Measurements from ENCODE around the gene SLC44A1.

SLC44A1 gene

GRCh38 chr9:105244003-105244733, at the start of gene SLC44A1:
Gene SLC44A1, plus strand, starts transcription at chr9:105244651. Its CDS starts 218 bp downstream, at chr9:105244869.
- WGBS (ENCODE audit: insufficient coverage, insufficient read length), result no CpG with 5 or more reads among the region's 63 CpGs
- H3K27me3 ChIP-seq (ENCODE audit: control insufficient read depth, insufficient read depth, low read length), result no peaks in the 10 kb centered on the region
- no peaks in the 10 kb centered on the region for H3K9me3 ChIP-seq (ENCODE audit: control insufficient read depth, insufficient read depth, low read length)
- no peak within 1 kb of the TSS for H3K27ac ChIP-seq (ENCODE audit: low read length)
- peaks cover 3% of the 10 kb centered on the region; the same call in 1 of the 2 replicates for H3K4me1 ChIP-seq (ENCODE audit: control insufficient read depth, insufficient read depth, low read length)
- peak; percentile 67 for DNase-seq (ENCODE audit: low read depth, low spot score)
- H3K36me3 ChIP-seq (ENCODE audit: control insufficient read depth, insufficient read depth, low read length), result no peaks in the 10 kb centered on the region
- H3K4me3 ChIP-seq (ENCODE audit: low read length), result peak within 1 kb of the TSS; percentile 66; the same call in 1 of the 2 replicates

GRCh38 chr9:105195259-105195658, 49.2 kb upstream of the SLC44A1 start:
- Histone ChIP-seq H3K4me1 (ENCODE audit: control insufficient read depth, insufficient read depth, low read length) (no peaks in the 10 kb centered on the region), H3K9me3 (ENCODE audit: control insufficient read depth, insufficient read depth, low read length) (no peaks in the 10 kb centered on the region), H3K4me3 (ENCODE audit: low read length) (no peak overlapping the region), H3K27ac (ENCODE audit: low read length) (no peak overlapping the region), H3K27me3 (ENCODE audit: control insufficient read depth, insufficient read depth, low read length) (no peaks in the 10 kb centered on the region), H3K36me3 (ENCODE audit: control insufficient read depth, insufficient read depth, low read length) (no peaks in the 10 kb centered on the region)
- WGBS (ENCODE audit: insufficient coverage, insufficient read length), result no CpG with 5 or more reads among the region's 2 CpGs
- DNase-seq (ENCODE audit: low read depth, low spot score), result no peak

- Histone ChIP-seq H3K9me3 (ENCODE audit: control insufficient read depth, insufficient read depth, low read length) (no peaks in the 10 kb centered on the region), H3K27me3 (ENCODE audit: control insufficient read depth, insufficient read depth, low read length) (no peaks in the 10 kb centered on the region), H3K4me1 (ENCODE audit: control insufficient read depth, insufficient read depth, low read length) (no peaks in the 10 kb centered on the region), H3K4me3 (ENCODE audit: low read length) (no peak overlapping the region), H3K36me3 (ENCODE audit: control insufficient read depth, insufficient read depth, low read length) (no peaks in the 10 kb centered on the region), H3K27ac (ENCODE audit: low read length) (no peak overlapping the region)
- no CpG with 5 or more reads among the region's 2 CpGs for WGBS (ENCODE audit: insufficient coverage, insufficient read length)
- no peak for DNase-seq (ENCODE audit: low read depth, low spot score)
Observed at GRCh38 chr9:105198023-105198422, 46.4 kb upstream of the SLC44A1 start.

GRCh38 chr9:105198865-105199264, 45.6 kb upstream of the SLC44A1 start:
- Histone ChIP-seq H3K4me3 (ENCODE audit: low read length) (no peak overlapping the region), H3K4me1 (ENCODE audit: control insufficient read depth, insufficient read depth, low read length) (no peaks in the 10 kb centered on the region), H3K27ac (ENCODE audit: low read length) (no peak overlapping the region), H3K36me3 (ENCODE audit: control insufficient read depth, insufficient read depth, low read length) (no peaks in the 10 kb centered on the region), H3K9me3 (ENCODE audit: control insufficient read depth, insufficient read depth, low read length) (no peaks in the 10 kb centered on the region), H3K27me3 (ENCODE audit: control insufficient read depth, insufficient read depth, low read length) (no peaks in the 10 kb centered on the region)
- no CpG with 5 or more reads among the region's 1 CpG for WGBS (ENCODE audit: insufficient coverage, insufficient read length)
- no peak for DNase-seq (ENCODE audit: low read depth, low spot score)

GRCh38 chr9:105204416-105204815, 40.0 kb upstream of the SLC44A1 start:
- Histone ChIP-seq H3K27me3 (ENCODE audit: control insufficient read depth, insufficient read depth, low read length) (no peaks in the 10 kb centered on the region), H3K9me3 (ENCODE audit: control insufficient read depth, insufficient read depth, low read length) (no peaks in the 10 kb centered on the region), H3K27ac (ENCODE audit: low read length) (no peak overlapping the region), H3K4me3 (ENCODE audit: low read length) (no peak overlapping the region), H3K4me1 (ENCODE audit: control insufficient read depth, insufficient read depth, low read length) (no peaks in the 10 kb centered on the region), H3K36me3 (ENCODE audit: control insufficient read depth, insufficient read depth, low read length) (no peaks in the 10 kb centered on the region)
- DNase-seq (ENCODE audit: low read depth, low spot score), result no peak
- WGBS (ENCODE audit: insufficient coverage, insufficient read length), result no CpG with 5 or more reads among the region's 3 CpGs

- no peaks in the 10 kb centered on the region for H3K36me3 ChIP-seq (ENCODE audit: control insufficient read depth, insufficient read depth, low read length)
- no peaks in the 10 kb centered on the region for H3K27me3 ChIP-seq (ENCODE audit: control insufficient read depth, insufficient read depth, low read length)
- no peak for DNase-seq (ENCODE audit: low read depth, low spot score)
- H3K9me3 ChIP-seq (ENCODE audit: control insufficient read depth, insufficient read depth, low read length), result no peaks in the 10 kb centered on the region
- H3K4me1 ChIP-seq (ENCODE audit: control insufficient read depth, insufficient read depth, low read length), result no peaks in the 10 kb centered on the region
- no peak overlapping the region for H3K27ac ChIP-seq (ENCODE audit: low read length)
- no CpG with 5 or more reads among the region's 2 CpGs for WGBS (ENCODE audit: insufficient coverage, insufficient read length)
- H3K4me3 ChIP-seq (ENCODE audit: low read length), result no peak overlapping the region
Observed at GRCh38 chr9:105205787-105206495, 38.5 kb upstream of the SLC44A1 start.

GRCh38 chr9:105206496-105206820, 38.0 kb upstream of the SLC44A1 start:
- H3K4me1 ChIP-seq (ENCODE audit: control insufficient read depth, insufficient read depth, low read length), result no peaks in the 10 kb centered on the region
- WGBS (ENCODE audit: insufficient coverage, insufficient read length), result no CpG with 5 or more reads among the region's 2 CpGs
- H3K27ac ChIP-seq (ENCODE audit: low read length), result no peak overlapping the region
- no peak for DNase-seq (ENCODE audit: low read depth, low spot score)
- no peak overlapping the region for H3K4me3 ChIP-seq (ENCODE audit: low read length)
- no peaks in the 10 kb centered on the region for H3K27me3 ChIP-seq (ENCODE audit: control insufficient read depth, insufficient read depth, low read length)
- no peaks in the 10 kb centered on the region for H3K36me3 ChIP-seq (ENCODE audit: control insufficient read depth, insufficient read depth, low read length)
- H3K9me3 ChIP-seq (ENCODE audit: control insufficient read depth, insufficient read depth, low read length), result no peaks in the 10 kb centered on the region

GRCh38 chr9:105206821-105207699, 37.4 kb upstream of the SLC44A1 start:
- H3K36me3 ChIP-seq (ENCODE audit: control insufficient read depth, insufficient read depth, low read length), result no peaks in the 10 kb centered on the region
- no peaks in the 10 kb centered on the region for H3K4me1 ChIP-seq (ENCODE audit: control insufficient read depth, insufficient read depth, low read length)
- no peak for DNase-seq (ENCODE audit: low read depth, low spot score)
- WGBS (ENCODE audit: insufficient coverage, insufficient read length), result no CpG with 5 or more reads among the region's 6 CpGs
- no peaks in the 10 kb centered on the region for H3K9me3 ChIP-seq (ENCODE audit: control insufficient read depth, insufficient read depth, low read length)
- H3K27me3 ChIP-seq (ENCODE audit: control insufficient read depth, insufficient read depth, low read length), result no peaks in the 10 kb centered on the region
- H3K27ac ChIP-seq (ENCODE audit: low read length), result no peak overlapping the region
- no peak overlapping the region for H3K4me3 ChIP-seq (ENCODE audit: low read length)

- WGBS (ENCODE audit: insufficient coverage, insufficient read length), result 100% methylated on average over 1 of the region's 4 CpGs
- Histone ChIP-seq H3K27ac (ENCODE audit: low read length) (no peak overlapping the region), H3K36me3 (ENCODE audit: control insufficient read depth, insufficient read depth, low read length) (no peaks in the 10 kb centered on the region), H3K9me3 (ENCODE audit: control insufficient read depth, insufficient read depth, low read length) (no peaks in the 10 kb centered on the region), H3K27me3 (ENCODE audit: control insufficient read depth, insufficient read depth, low read length) (no peaks in the 10 kb centered on the region), H3K4me3 (ENCODE audit: low read length) (no peak overlapping the region), H3K4me1 (ENCODE audit: control insufficient read depth, insufficient read depth, low read length) (no peaks in the 10 kb centered on the region)
- DNase-seq (ENCODE audit: low read depth, low spot score), result no peak
Observed at GRCh38 chr9:105216440-105217178, 27.8 kb upstream of the SLC44A1 start.

GRCh38 chr9:105218673-105219072, 25.8 kb upstream of the SLC44A1 start:
- H3K36me3 ChIP-seq (ENCODE audit: control insufficient read depth, insufficient read depth, low read length), result no peaks in the 10 kb centered on the region
- no peak overlapping the region for H3K4me3 ChIP-seq (ENCODE audit: low read length)
- no peak for DNase-seq (ENCODE audit: low read depth, low spot score)
- no peak overlapping the region for H3K27ac ChIP-seq (ENCODE audit: low read length)
- no peaks in the 10 kb centered on the region for H3K4me1 ChIP-seq (ENCODE audit: control insufficient read depth, insufficient read depth, low read length)
- H3K9me3 ChIP-seq (ENCODE audit: control insufficient read depth, insufficient read depth, low read length), result no peaks in the 10 kb centered on the region; the same call in 1 of the 2 replicates
- WGBS (ENCODE audit: insufficient coverage, insufficient read length), result no CpG with 5 or more reads among the region's 5 CpGs
- H3K27me3 ChIP-seq (ENCODE audit: control insufficient read depth, insufficient read depth, low read length), result no peaks in the 10 kb centered on the region

Data from iPS DF 6.9 (cell line).